Suprapubic skin (tissue), 4 donors: Measurements from ENCODE around the gene BSPRY. TPM values are rescaled to one million over a fixed set of nuclear protein-coding genes. Genes with fewer than 3 reads are reported as not detected.

ENCODE experiments used
- DNase-seq, 2 donors: peaks; one replicate each; pipeline ENCODE4 v3.0.0-alpha.2; 2019; ENCODE audit warnings: low spot score in 2 of 2
- H3K27ac ChIP-seq: fragments of 200-600 bp; sonication (generic); one replicate; pipeline ENCODE4 v1.5.1; 2019
- H3K27me3 ChIP-seq: fragments of 200-600 bp; sonication (generic); one replicate; pipeline ENCODE4 v1.5.1; 2019
- H3K36me3 ChIP-seq: fragments of 200-600 bp; sonication (generic); one replicate; pipeline ENCODE4 v1.5.1; 2019
- H3K4me1 ChIP-seq: fragments of 200-600 bp; sonication (generic); one replicate; pipeline ENCODE4 v1.5.1; 2019
- H3K4me3 ChIP-seq: fragments of 200-600 bp; sonication (generic); one replicate; pipeline ENCODE4 v1.5.1; 2019; ENCODE audit warnings: mild to moderate bottlenecking
- H3K9me3 ChIP-seq: fragments of 200-600 bp; sonication (generic); one replicate; pipeline ENCODE4 v1.5.1; 2019
- CTCF ChIP-seq, 2 donors: fragments of 200-600 bp in 1 of 2; fragments of 450-650 bp in 1 of 2; sonication (generic) in 1 of 2; IDR thresholded peaks; one replicate each; pipeline ENCODE4 v1.5.1; 2016 to 2019; ENCODE audit warnings: antibody characterized with exemption in 2 of 2, mild to moderate bottlenecking in 1 of 2, moderate library complexity in 1 of 2
- EP300 ChIP-seq: sonication (generic); formaldehyde crosslinking; IDR thresholded peaks from one replicate; pipeline ENCODE4 v1.6.1; 2017; ENCODE audit warnings: antibody characterized with exemption
- POLR2A ChIP-seq, 2 donors: fragments of 450-650 bp; IDR thresholded peaks; one replicate each; pipeline ENCODE4 v1.6.1; 2017; ENCODE audit warnings: antibody characterized with exemption in 2 of 2, mild to moderate bottlenecking in 2 of 2, moderate library complexity in 2 of 2
- POLR2AphosphoS5 ChIP-seq, 3 donors: sonication (generic); formaldehyde crosslinking; IDR thresholded peaks; one replicate each; pipeline ENCODE4 v1.6.1; 2017; ENCODE audit warnings: antibody characterized with exemption in 3 of 3
- WGBS: methylation state at CpG from one replicate; pipeline ENCODE4 v1.1.5; 2018; 5-methylcytosine and 5-hydroxymethylcytosine counted together
- total RNA-seq, 4 donors: library from RNA; depleted of rRNA; stranded (reverse); fragments of >200 nt; gene quantifications; one replicate each; pipeline ENCODE4 v1.1.0, GENCODE V29; 2016

BSPRY gene
- total RNA-seq, 4 donors from 2014 or later: 8.3 to 37.3 (median 30.8) TPM

- H3K27me3 ChIP-seq: no peaks in the 10 kb centered on the region
- WGBS: 94% methylated on average over 4 of the region's 4 CpGs
- peaks cover 2% of the 10 kb centered on the region for H3K36me3 ChIP-seq
- H3K4me3 ChIP-seq: no peak overlapping the region
- no peaks in the 10 kb centered on the region for H3K9me3 ChIP-seq
- H3K4me1 ChIP-seq: no peaks in the 10 kb centered on the region
- TF ChIP-seq POLR2AphosphoS5 (IDR thresholded peaks at IDR 0.05) (no peak), EP300 (no peak), POLR2A (IDR thresholded peaks at IDR 0.05) (no peak)
- no peak for DNase-seq
- no peak overlapping the region for H3K27ac ChIP-seq
These were observed 23.1 kb upstream of the BSPRY start for GRCh38 chr9:113326230-113326629.

GRCh38 chr9:113328045-113328782 lies 21.1 kb upstream of the BSPRY start:
- H3K4me3 ChIP-seq: no peak overlapping the region
- no peak for DNase-seq
- no peaks in the 10 kb centered on the region for H3K9me3 ChIP-seq
- H3K4me1 ChIP-seq: no peaks in the 10 kb centered on the region
- 96% methylated on average over 3 of the region's 3 CpGs for WGBS
- H3K36me3 ChIP-seq: peaks cover 10% of the 10 kb centered on the region
- no peaks in the 10 kb centered on the region for H3K27me3 ChIP-seq
- TF ChIP-seq CTCF (IDR thresholded peaks at IDR 0.05): no peak
- no peak for TF ChIP-seq POLR2A (IDR thresholded peaks at IDR 0.05)
- H3K27ac ChIP-seq: no peak overlapping the region

- no peak for TF ChIP-seq POLR2A (IDR thresholded peaks at IDR 0.05)
- no peak overlapping the region for H3K27ac ChIP-seq
- H3K36me3 ChIP-seq: peaks cover 10% of the 10 kb centered on the region
- no peaks in the 10 kb centered on the region for H3K4me1 ChIP-seq
- H3K9me3 ChIP-seq: no peaks in the 10 kb centered on the region
- no peak for DNase-seq
- 71% methylated on average over 4 of the region's 4 CpGs for WGBS
- no peak overlapping the region for H3K4me3 ChIP-seq
- no peaks in the 10 kb centered on the region for H3K27me3 ChIP-seq
These were observed 17.6 kb upstream of the BSPRY start for GRCh38 chr9:113331780-113332179.

- Histone ChIP-seq H3K36me3 (no peaks in the 10 kb centered on the region), H3K4me3 (no peak overlapping the region), H3K4me1 (peaks cover 21% of the 10 kb centered on the region), H3K27ac (no peak overlapping the region), H3K27me3 (no peaks in the 10 kb centered on the region), H3K9me3 (no peaks in the 10 kb centered on the region)
- no peak for DNase-seq
- no peak for TF ChIP-seq POLR2A (IDR thresholded peaks at IDR 0.05)
- no peak for TF ChIP-seq EP300
- TF ChIP-seq CTCF (IDR thresholded peaks at IDR 0.05): no peak
- TF ChIP-seq POLR2AphosphoS5 (IDR thresholded peaks at IDR 0.05): no peak
- 96% methylated on average over 2 of the region's 2 CpGs for WGBS
These were observed 11.6 kb upstream of the BSPRY start for GRCh38 chr9:113337714-113338113.

- peaks cover 27% of the 10 kb centered on the region for H3K4me1 ChIP-seq
- peak; percentile 89 to 91 for DNase-seq
- no peaks in the 10 kb centered on the region for H3K36me3 ChIP-seq
- H3K9me3 ChIP-seq: no peaks in the 10 kb centered on the region
- no peaks in the 10 kb centered on the region for H3K27me3 ChIP-seq
- TF ChIP-seq EP300 (no peak), CTCF (IDR thresholded peaks at IDR 0.05) (no peak), POLR2A (IDR thresholded peaks at IDR 0.05) (peak in 1 of 2 donors; percentile 21), POLR2AphosphoS5 (IDR thresholded peaks at IDR 0.05) (peak in 2 of 3 donors; percentile 51 to 77)
- peak within 1 kb of the TSS; percentile 84 for H3K27ac ChIP-seq
- under 1% methylated on average over 29 of the region's 46 CpGs for WGBS
- H3K4me3 ChIP-seq: peak within 1 kb of the TSS; percentile 78
These were observed 9.2 kb upstream of the BSPRY start, which contains the start of gene WDR31 for GRCh38 chr9:113340011-113340699. TSS of gene WDR31 (minus strand) at chr9:113340275. CDS start at chr9:113332022, 8,253 bp downstream.

GRCh38 chr9:113341712-113342410 lies 7.5 kb upstream of the BSPRY start:
- peak in 2 of 3 donors; percentile 19 to 34 for TF ChIP-seq POLR2AphosphoS5 (IDR thresholded peaks at IDR 0.05)
- TF ChIP-seq EP300: no peak
- Histone ChIP-seq H3K4me3 (no peak overlapping the region), H3K36me3 (no peaks in the 10 kb centered on the region), H3K9me3 (no peaks in the 10 kb centered on the region), H3K27ac (peak overlapping the region; percentile 84), H3K27me3 (no peaks in the 10 kb centered on the region), H3K4me1 (peaks cover 27% of the 10 kb centered on the region)
- WGBS: 50% methylated on average over 8 of the region's 9 CpGs
- DNase-seq: no peak
